ENCODE data around the gene ERFL.
A peak's percentile ranks its signal among the peaks of the same experiment; 100 is the strongest.
"Not testable (repeated sequence)": the region's sequence is repeated elsewhere in the genome, so short reads cannot be mapped to it uniquely, and the experiment has no call there.

The ERFL gene

DNA sequence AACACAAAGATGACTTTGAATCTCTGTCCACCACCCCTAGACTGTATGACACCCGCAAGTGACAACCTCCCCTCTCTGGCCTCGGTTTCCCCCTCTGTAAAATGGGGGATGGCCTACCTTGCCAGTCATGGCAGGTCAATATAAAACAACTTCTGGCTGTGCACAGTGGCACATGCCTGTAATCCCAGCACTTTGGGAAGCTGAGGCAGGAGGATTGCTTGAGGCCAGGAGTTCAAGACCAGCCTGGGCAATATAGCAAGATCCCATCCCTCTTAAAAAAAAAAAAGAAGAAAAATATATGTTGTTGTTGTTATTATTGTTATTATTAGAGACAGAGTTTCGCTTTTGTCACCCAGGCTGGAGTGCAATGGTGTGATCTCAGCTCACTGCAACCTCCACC is 52.3 kb downstream of the ERFL start:
- DNase-seq, result not testable (repeated sequence)

DNA sequence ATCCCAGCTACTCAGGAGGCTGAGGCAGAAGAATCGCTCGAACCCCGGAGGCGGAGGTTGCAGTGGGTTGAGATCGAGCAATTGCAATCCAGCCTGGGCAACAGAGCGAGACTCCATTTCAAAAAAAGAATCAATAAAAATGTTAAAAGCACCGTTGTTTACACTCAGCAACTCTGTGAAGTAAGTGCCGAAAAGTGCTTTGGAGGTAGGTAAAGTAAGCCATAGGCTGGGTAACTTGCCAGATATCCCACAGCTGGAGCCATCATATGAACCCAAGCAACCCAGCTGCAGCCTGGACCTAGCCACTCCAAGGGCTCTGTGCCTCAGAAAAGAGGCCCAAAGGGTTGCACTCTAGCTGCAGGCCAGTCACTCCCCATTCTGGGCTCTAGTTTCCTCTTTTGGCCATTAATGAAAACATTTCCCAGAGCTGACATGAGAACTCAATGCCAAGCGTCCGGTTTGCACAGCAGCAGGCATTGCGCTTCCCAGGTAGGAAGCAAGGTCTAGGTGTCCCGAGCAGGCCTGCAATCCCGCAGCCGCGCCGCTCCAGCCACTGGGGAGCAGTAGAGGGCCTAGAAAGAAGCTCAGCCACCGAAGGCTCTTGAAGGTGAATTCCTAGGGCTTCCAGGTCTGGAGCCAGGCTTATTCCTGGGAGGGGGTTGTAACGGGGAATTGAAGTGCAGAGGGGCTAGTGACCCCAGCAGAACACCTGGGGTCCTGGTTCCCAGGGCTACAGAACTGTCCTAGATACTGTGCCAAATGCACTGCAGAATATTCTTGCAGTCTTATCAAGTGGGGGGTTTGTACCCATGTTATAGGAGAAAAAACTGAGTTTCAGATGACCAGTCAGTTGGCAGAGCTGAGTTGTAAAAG is 55.2 kb downstream of the ERFL start:
- DNase-seq, result no peak

- DNase-seq, result no peak
Observed at GRCh38 chr19:41872384-41872774, 55.9 kb downstream of the ERFL start.

GRCh38 chr19:41871573-41872383 is 56.5 kb downstream of the ERFL start:
- no peak for DNase-seq

- DNase-seq, result no peak
Observed at GRCh38 chr19:41870401-41870873, 57.8 kb downstream of the ERFL start.

DNA sequence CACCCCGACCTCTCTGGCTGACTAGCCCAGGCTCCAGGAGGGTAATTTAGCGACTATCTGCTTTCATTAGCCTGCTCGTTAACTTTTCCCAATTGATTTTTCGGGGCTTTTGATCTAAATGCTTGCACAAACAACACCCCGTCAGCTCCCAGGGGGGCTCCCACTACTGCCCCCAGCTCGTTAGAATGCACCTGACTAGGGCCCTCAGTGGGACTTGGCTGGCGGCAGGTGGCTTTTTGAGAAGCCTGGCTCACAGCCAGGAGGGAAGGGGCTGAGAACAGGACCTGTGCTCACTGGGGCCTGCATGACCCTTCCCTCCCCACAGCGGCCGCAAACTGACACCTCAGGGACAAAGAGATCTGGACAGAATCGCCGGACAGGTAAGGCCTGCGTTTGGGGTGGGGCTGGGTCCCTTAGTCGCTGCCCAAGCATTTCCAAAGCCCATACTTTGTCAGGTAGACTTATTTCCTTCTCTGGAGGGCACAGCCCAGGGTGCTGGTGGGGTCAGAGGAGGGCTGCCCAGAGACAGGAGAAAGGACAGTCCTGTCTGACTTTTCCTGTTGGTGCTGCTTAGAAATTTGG is 58.8 kb downstream of the ERFL start:
- DNase-seq, result no peak

GRCh38 chr19:41868989-41869300 is 59.3 kb downstream of the ERFL start:
- no peak for DNase-seq

DNA sequence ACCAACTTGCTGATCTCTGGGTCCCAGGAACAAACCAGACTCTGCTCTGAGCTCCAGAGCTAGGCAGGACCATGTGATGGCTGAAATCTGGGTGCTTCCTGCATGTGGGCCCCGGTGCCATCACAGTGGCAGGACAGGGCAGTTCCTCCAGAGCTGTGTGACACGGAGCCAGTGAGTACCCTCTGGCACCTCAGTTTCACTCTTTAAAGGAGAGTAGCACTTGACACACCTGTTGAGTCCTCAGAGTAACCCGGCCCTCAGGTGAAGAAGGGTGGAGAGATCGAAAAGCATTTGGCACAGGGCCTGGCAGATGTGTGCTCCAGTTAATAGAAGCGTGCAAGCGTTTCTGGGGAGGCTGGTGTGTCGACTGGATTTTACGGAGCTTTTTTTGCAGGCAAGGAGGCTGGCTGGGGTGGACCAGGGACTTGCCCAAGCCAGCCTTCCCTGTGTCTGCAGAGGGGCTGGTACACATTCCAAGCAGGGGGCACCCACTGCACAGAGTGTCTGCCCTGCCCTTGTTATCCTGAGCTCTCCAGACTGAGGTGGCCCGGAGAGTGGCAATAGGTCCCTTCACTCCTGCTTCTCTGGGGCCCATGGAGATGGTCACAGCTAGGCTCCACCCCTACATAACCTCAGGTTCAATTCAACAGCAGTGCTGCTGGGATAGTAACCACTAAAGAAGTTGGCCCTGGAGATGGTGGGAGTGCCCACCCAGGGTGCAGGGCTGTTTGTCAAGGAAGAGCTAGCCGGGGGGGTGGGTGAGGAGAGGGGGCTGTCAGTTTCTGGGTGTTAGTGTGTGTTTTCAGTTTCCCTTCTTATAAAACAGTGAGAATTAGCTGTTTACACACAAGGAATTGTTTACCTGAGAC is 59.9 kb downstream of the ERFL start:
- no peak for DNase-seq

DNA sequence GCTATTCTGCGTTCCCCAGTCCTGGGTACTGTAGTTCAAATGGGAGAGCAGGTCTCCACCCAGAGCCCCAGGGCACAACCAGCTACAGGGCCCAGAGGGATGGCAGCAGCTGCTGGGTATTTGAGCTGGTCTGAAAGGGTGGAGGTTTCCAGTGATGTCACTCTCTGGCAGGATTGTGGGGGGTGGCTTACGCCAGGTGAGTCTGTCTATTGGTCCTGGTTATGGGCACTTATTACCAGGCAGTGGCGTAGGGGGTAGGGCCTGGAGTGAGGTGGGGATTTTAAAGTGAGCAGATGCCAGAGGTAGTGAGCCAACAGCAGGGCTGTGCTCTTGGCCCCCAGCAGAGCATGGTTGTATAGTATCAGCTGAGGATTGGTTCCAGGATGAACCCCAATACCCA is 62.0 kb downstream of the ERFL start:
- no peak for DNase-seq

DNA sequence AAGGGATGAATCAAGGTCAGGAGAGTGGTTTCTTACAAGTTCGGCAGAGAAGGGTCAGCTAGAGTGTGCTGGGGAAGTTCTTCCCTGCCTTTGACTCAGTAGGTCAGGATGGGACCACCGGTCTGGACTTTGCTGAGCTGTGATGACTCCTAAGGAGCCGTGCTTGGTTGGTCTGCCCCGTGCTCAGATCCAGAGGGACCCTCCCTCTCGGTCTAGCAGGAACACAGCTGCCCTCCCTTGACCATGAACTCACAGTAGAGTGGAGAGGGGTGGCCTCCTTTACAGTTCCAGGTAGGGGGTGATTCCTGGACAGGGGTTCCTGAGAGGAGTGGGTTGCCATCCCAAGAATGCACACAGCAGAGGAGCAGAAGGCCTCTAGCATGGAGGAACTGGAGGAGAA is 63.9 kb downstream of the ERFL start:
- DNase-seq, result no peak

GRCh38 chr19:41863209-41863931 is 64.9 kb downstream of the ERFL start:
- no peak for DNase-seq

GRCh38 chr19:41862445-41862986 is 65.7 kb downstream of the ERFL start:
- DNase-seq, result no peak

DNA sequence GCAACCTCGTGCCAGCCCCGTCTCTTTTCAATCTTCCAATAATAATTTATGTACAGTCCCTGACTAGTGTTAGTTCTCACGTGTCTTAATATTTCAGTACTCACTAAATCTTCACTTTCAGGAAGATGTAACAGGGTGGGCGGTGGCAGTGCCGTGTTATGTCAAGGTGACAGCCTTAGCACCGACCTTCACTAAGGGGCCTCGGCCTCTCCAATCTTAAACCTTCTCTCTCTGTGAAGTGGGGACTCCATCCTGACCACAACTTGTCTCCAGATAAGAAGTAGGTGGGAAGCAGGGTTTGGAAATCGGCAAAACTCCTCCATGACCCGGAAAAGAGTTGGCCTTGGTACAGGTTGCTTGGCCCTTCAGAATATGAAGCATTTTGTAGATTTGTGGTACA is 66.4 kb downstream of the ERFL start:
- no peak for DNase-seq

- DNase-seq, result no peak
Observed at GRCh38 chr19:41861116-41861768, 67.0 kb downstream of the ERFL start.

GRCh38 chr19:41860419-41861115 is 67.7 kb downstream of the ERFL start:
- no peak for DNase-seq

- DNase-seq, result peak; percentile 96
Observed at GRCh38 chr19:41859618-41860418, 68.4 kb downstream of the ERFL start, which contains the start of gene RPS19. TSS of gene RPS19 (plus strand) at chr19:41860255. CDS start at chr19:41860775, 520 bp downstream.

GRCh38 chr19:41859213-41859617 is 69.0 kb downstream of the ERFL start:
- no peak for DNase-seq

Data from cerebellar nuclear complex (tissue), 1 donor.